ENCODE data around the gene MARS1. TPM values are rescaled to one million over a fixed set of nuclear protein-coding genes. Genes with fewer than 3 reads are reported as not detected.

The MARS1 gene
- total RNA-seq, 3 donors from 2014 or later (not counting 1 experiment from before 2014, with no cell fraction given), result 200 to 237 (median 218) TPM

DNA sequence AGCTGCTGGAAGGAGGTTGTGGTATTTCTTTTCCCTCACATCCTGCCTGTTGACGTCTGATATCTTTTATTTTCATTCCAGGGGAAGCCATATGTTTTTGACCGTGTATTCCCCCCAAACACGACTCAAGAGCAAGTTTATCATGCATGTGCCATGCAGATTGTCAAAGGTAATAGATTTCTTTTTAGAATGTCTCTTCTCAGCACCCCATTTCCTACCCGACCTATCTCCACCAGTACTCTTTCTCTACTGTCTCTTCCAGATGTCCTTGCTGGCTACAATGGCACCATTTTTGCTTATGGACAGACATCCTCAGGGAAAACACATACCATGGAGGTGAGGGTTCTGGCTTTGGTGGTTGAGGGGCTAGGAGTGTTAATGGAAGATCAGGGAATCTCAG lies 75.5 kb downstream of the MARS1 start:
- no peak overlapping the region for H3K27ac ChIP-seq (ENCODE audit: low read length)
- no peaks in the 10 kb centered on the region for H3K4me1 ChIP-seq (ENCODE audit: control insufficient read depth, insufficient read depth, low read length)
- Mint-ChIP-seq H3K9me3 (no peaks in the 10 kb centered on the region), H3K36me3 (no peaks in the 10 kb centered on the region), H3K4me1 (no peaks in the 10 kb centered on the region), H3K27ac (no peak overlapping the region), H3K4me3 (no peak overlapping the region), H3K27me3 (ENCODE audit: low read depth in 2 of 2) (peaks cover 25 to 28% of the 10 kb centered on the region in 2 donors)
- ATAC-seq (no peak), DNase-seq (no peak)
- WGBS (ENCODE audit: insufficient coverage), result 27% methylated on average over 4 of the region's 4 CpGs
- TF ChIP-seq CTCF (IDR thresholded peaks at IDR 0.05), result no peak
- H3K4me3 ChIP-seq (ENCODE audit: low read length), result no peak overlapping the region
- intact Hi-C loops (cut with micrococcal nuclease), result no loop called here
- no peaks in the 10 kb centered on the region for H3K36me3 ChIP-seq (ENCODE audit: control insufficient read depth, insufficient read depth, low read length)
- H3K9me3 ChIP-seq (ENCODE audit: control insufficient read depth, insufficient read depth, low read length), result no peaks in the 10 kb centered on the region
- H3K27me3 ChIP-seq (ENCODE audit: control insufficient read depth, insufficient read depth, low read length), result peaks cover 3% of the 10 kb centered on the region

- H3K36me3 Mint-ChIP-seq, result no peaks in the 10 kb centered on the region
- peaks cover 3% of the 10 kb centered on the region for H3K27me3 ChIP-seq (ENCODE audit: control insufficient read depth, insufficient read depth, low read length)
- no peak overlapping the region for H3K4me3 ChIP-seq (ENCODE audit: low read length)
- H3K4me3 Mint-ChIP-seq, result no peak overlapping the region
- no peaks in the 10 kb centered on the region for H3K4me1 Mint-ChIP-seq
- no peaks in the 10 kb centered on the region for H3K4me1 ChIP-seq (ENCODE audit: control insufficient read depth, insufficient read depth, low read length)
- H3K9me3 ChIP-seq (ENCODE audit: control insufficient read depth, insufficient read depth, low read length), result no peaks in the 10 kb centered on the region
- H3K27me3 Mint-ChIP-seq (ENCODE audit: low read depth in 2 of 2), result peaks cover 26 to 28% of the 10 kb centered on the region in 2 donors
- H3K36me3 ChIP-seq (ENCODE audit: control insufficient read depth, insufficient read depth, low read length), result no peaks in the 10 kb centered on the region
- TF ChIP-seq CTCF (IDR thresholded peaks at IDR 0.05), result no peak
- intact Hi-C loops (cut with micrococcal nuclease), result no loop called here
- H3K9me3 Mint-ChIP-seq, result no peaks in the 10 kb centered on the region
- no peak overlapping the region for H3K27ac ChIP-seq (ENCODE audit: low read length)
- no peak for ATAC-seq
- WGBS (ENCODE audit: insufficient coverage), result 87% methylated on average over 6 of the region's 7 CpGs
- no peak overlapping the region for H3K27ac Mint-ChIP-seq
- no peak for DNase-seq
These were observed 76.4 kb downstream of the MARS1 start for GRCh38 chr12:57564178-57564740.

Other genes starting within 250 kb of the MARS1 start
- gene STAC3, start 236.9 kb upstream of the MARS1 start, total RNA-seq, result 1 to 10 TPM; 2.4 to 4.1 (median 3.8) TPM
- 100 to 1,000 TPM; 110 to 124 (median 123) TPM for gene R3HDM2, start 57.0 kb upstream of the MARS1 start, total RNA-seq
- under 1 TPM; 0.18 to 0.35 (median 0.31) TPM for gene INHBC, start 53.3 kb upstream of the MARS1 start, total RNA-seq
- gene INHBE, start 32.8 kb upstream of the MARS1 start, total RNA-seq, result not detected
- gene GLI1, start 28.3 kb upstream of the MARS1 start, total RNA-seq, result 1 to 10 TPM in 1 of 3 donors, under 1 TPM in 2; 0.50 to 1.4 (median 0.99) TPM
- 1,000 to 10,000 TPM in 2 of 3 donors, 100 to 1,000 TPM in 1; 558 to 1,091 (median 1,015) TPM for gene ARHGAP9, start 8.2 kb upstream of the MARS1 start, total RNA-seq
- 100 to 1,000 TPM; 117 to 318 (median 182) TPM for gene DDIT3, start 32.4 kb downstream of the MARS1 start, total RNA-seq
- 100 to 1,000 TPM; 130 to 142 (median 139) TPM for gene MBD6, start 34.8 kb downstream of the MARS1 start, total RNA-seq
- gene DCTN2, start 59.1 kb downstream of the MARS1 start, total RNA-seq, result 10 to 100 TPM; 65.5 to 76.5 (median 71.8) TPM
- gene KIF5A, start 62.0 kb downstream of the MARS1 start, total RNA-seq, result under 1 TPM; 0.09 to 0.40 (median 0.16) TPM
- gene PIP4K2C, start 103.1 kb downstream of the MARS1 start, total RNA-seq, result 10 to 100 TPM; 41.0 to 62.9 (median 52.0) TPM
- gene DTX3, start 116.8 kb downstream of the MARS1 start, total RNA-seq, result 10 to 100 TPM; 65.1 to 81.1 (median 77.0) TPM
- gene ARHGEF25, start 123.4 kb downstream of the MARS1 start, total RNA-seq, result 1 to 10 TPM; 3.1 to 6.5 (median 5.1) TPM
- under 1 TPM; 0.38 to 0.59 (median 0.48) TPM for gene B4GALNT1, start 145.1 kb downstream of the MARS1 start, total RNA-seq
- gene OS9, start 206.1 kb downstream of the MARS1 start, total RNA-seq, result 100 to 1,000 TPM; 185 to 221 (median 198) TPM